Muscle layer of duodenum (tissue), 2 donors: ENCODE data around the gene CREB5.

Source experiments
- H3K27ac ChIP-seq: one replicate; pipeline ENCODE4 v1.7.0; 2013; ENCODE audit warnings: mild to moderate bottlenecking, low read length
- H3K27me3 ChIP-seq: one replicate; pipeline ENCODE4 v1.7.0; 2013; ENCODE audit warnings: low read depth, mild to moderate bottlenecking, control low read depth, low read length
- H3K36me3 ChIP-seq, 2 donors: one replicate each; pipeline ENCODE4 v1.7.0; 2013; ENCODE audit warnings: low read length in 2 of 2, control low read depth in 1 of 2, mild to moderate bottlenecking in 1 of 2; ENCODE audit not compliant: insufficient read depth in 2 of 2, control insufficient read depth in 1 of 2
- H3K4me1 ChIP-seq, 2 donors: one replicate each; pipeline ENCODE4 v1.7.0; 2013; ENCODE audit warnings: low read length in 2 of 2, mild to moderate bottlenecking in 2 of 2, control low read depth in 1 of 2, moderate library complexity in 1 of 2; ENCODE audit not compliant: insufficient read depth in 2 of 2, control insufficient read depth in 1 of 2
- H3K4me3 ChIP-seq, 2 donors: one replicate each; pipeline ENCODE4 v1.7.0; 2013; ENCODE audit warnings: low read length in 2 of 2, low read depth in 1 of 2, mild to moderate bottlenecking in 1 of 2
- H3K9me3 ChIP-seq, 2 donors: one replicate each; pipeline ENCODE4 v1.7.0; 2013; ENCODE audit warnings: low read length in 2 of 2, control low read depth in 1 of 2, mild to moderate bottlenecking in 1 of 2; ENCODE audit not compliant: control insufficient read depth in 1 of 2
- donor health status: healthy.

The CREB5 gene

DNA sequence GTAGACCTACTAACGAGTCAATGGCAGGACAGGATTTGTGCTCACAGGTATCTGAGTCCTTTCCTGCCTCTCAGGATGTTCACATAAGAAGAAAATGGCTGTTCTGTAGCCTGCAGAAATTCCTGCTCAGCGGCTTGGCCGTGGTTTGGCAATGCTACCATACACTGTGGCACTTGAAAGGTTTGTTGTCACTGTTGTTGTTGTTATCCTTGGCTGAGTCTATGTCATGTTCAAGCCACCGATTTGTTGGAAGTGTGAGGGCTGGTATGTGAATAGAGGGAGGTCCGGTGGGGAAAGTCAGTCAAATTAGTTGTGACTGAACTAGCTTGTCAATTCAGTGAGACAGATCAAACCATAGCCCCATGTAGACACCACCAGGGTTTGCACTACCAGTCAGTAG, 345.9 kb downstream of the CREB5 start:
- no peaks in the 10 kb centered on the region for H3K36me3 ChIP-seq
- H3K27me3 ChIP-seq = no peaks in the 10 kb centered on the region
- no peak overlapping the region for H3K4me3 ChIP-seq
- H3K4me1 ChIP-seq = no peaks in the 10 kb centered on the region
- H3K9me3 ChIP-seq = no peaks in the 10 kb centered on the region
- H3K27ac ChIP-seq = no peak overlapping the region

DNA sequence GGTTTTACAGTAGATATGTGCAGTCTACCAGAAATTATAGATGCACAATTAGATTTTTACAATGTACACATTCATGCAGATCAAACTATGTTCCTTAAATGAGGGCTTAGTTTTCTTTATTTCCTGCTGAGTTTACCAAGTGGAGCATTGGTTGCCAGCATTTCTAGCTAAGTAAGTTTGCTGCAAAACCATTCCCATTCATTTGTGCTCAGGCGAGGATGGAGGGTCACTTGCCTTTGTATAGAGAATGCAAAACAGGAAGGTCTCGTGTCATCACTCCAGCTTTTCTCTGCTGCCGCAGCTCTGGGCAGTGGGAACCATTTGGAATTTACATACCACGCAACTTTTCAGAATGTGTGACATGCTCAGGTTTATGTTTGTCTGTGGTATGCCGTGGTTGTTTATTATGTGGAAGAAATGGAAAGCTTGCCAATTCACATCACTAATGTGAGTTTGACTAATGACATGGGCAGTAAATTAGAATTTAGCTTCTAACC, 347.2 kb downstream of the CREB5 start:
- no peaks in the 10 kb centered on the region for H3K4me1 ChIP-seq
- no peak overlapping the region for H3K4me3 ChIP-seq

DNA sequence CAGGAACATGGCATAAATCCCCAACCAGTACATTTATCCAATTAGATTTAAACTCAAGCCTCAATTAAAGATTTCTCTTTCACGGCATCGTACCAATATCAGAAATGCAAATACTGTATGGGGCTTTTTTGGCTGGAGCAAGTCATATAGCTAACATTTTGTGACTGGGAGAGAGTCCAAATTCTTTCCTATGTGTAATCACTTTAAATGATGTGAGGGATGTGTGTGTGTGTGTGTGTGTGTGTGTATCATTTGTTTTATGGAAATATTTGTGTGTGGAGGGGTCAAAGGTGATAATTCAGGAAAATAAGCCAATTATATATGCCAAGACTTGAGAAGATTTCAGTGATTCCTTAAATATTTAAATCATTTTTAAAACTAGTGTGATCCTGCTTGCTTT, 349.2 kb downstream of the CREB5 start:
- H3K27ac ChIP-seq = no peak overlapping the region
- H3K9me3 ChIP-seq = no peaks in the 10 kb centered on the region
- no peaks in the 10 kb centered on the region for H3K27me3 ChIP-seq
- H3K36me3 ChIP-seq = no peaks in the 10 kb centered on the region
- H3K4me3 ChIP-seq = no peak overlapping the region
- H3K4me1 ChIP-seq = no peaks in the 10 kb centered on the region

More for the DNA sequence above, 347.2 kb downstream of the CREB5 start:
- Histone ChIP-seq H3K27ac (no peak overlapping the region), H3K36me3 (no peaks in the 10 kb centered on the region), H3K9me3 (no peaks in the 10 kb centered on the region), H3K27me3 (no peaks in the 10 kb centered on the region)

DNA sequence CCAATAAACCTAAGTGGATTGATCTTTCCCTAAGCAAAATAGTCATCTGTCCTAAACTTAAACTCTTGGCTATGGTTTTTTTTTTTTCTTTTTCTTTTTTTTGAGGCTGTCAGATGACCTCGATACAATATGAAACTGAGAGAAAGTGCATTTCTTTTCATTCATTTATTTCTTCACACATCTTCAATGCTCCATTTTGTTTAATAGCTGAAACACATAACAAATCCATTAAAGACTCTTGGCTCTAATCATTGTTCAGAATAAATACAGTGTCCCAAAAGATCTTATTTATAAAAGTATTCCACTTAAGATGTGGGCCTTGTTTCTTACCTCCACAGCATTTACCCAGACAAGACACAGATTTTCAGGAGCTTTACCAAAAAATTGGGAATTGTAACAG, 350.3 kb downstream of the CREB5 start:
- H3K27ac ChIP-seq = no peak overlapping the region
- H3K27me3 ChIP-seq = no peaks in the 10 kb centered on the region
- H3K4me3 ChIP-seq = no peak overlapping the region
- no peaks in the 10 kb centered on the region for H3K36me3 ChIP-seq
- no peaks in the 10 kb centered on the region for H3K4me1 ChIP-seq
- no peaks in the 10 kb centered on the region for H3K9me3 ChIP-seq

DNA sequence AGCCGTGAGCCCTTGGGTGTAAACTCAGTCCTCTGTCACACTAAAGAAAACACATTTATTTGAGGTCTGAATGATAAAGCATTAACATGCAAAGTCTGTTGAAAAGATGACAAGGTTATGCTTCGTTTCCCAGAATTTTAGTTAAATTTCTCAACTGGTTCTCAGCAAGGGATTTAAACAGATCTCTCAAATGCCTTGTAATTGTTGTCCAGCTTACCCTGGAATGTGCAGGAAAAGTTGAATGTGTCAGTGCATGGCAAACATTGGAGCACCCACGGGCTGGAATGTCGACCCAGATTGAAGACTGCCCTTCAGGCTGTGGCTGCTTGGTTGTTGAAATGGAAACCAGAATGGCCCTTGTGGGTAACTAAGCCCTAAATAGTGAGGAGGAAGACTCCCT, 354.0 kb downstream of the CREB5 start:
- Histone ChIP-seq H3K36me3 (no peaks in the 10 kb centered on the region), H3K27me3 (no peaks in the 10 kb centered on the region), H3K4me1 (no peaks in the 10 kb centered on the region), H3K4me3 (no peak overlapping the region), H3K27ac (no peak overlapping the region), H3K9me3 (no peaks in the 10 kb centered on the region)

DNA sequence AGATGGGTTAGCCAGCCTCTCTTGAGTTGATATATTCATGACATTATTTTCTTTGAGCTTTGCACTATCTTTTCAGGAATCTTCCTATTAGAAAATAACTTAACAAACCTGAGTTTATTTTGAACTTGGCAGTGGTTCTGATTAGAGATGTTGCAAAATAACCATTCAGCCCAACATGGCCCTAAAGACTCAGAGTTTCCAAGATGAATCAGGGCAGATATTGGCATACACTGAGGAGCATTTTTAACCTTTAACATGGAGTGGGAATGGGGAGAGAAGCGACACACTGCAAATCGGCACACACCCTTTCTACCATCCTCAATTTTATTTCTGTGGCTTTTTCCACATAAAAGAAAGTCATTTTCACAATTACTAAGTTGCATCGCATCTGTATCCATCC, 355.0 kb downstream of the CREB5 start:
- no peaks in the 10 kb centered on the region for H3K36me3 ChIP-seq
- H3K4me1 ChIP-seq = no peaks in the 10 kb centered on the region
- no peak overlapping the region for H3K27ac ChIP-seq
- no peaks in the 10 kb centered on the region for H3K27me3 ChIP-seq
- no peak overlapping the region for H3K4me3 ChIP-seq
- H3K9me3 ChIP-seq = no peaks in the 10 kb centered on the region

DNA sequence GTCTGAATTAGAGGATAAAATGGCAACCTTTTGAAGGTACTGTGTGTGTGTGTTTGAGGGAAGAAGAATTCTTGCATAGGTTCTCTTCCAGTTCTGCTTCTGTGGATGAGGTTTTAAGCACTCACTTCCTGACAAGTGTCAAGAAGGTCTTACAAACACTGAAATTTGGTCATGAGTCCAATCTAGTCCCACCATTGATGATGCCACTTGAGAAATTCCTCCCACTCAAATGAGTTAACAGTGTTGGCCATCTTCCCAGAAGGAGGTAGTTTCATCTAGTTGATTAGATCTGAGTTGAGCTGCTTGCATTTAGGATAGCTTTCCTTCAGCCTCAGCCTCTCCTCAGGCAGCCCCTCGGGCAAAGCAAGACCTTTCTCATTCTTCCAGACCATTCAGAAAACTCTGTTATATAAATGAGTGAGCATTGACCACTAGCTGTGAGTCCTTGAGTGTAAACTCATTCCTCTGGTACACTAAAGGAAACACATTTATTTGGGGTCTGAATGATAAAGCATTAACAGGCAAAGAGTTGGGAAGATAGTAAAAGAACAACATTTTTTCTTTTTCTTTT, 356.3 kb downstream of the CREB5 start:
- Histone ChIP-seq H3K36me3 (no peaks in the 10 kb centered on the region), H3K4me1 (no peaks in the 10 kb centered on the region), H3K4me3 (no peak overlapping the region), H3K27me3 (no peaks in the 10 kb centered on the region), H3K9me3 (no peaks in the 10 kb centered on the region), H3K27ac (no peak overlapping the region)

DNA sequence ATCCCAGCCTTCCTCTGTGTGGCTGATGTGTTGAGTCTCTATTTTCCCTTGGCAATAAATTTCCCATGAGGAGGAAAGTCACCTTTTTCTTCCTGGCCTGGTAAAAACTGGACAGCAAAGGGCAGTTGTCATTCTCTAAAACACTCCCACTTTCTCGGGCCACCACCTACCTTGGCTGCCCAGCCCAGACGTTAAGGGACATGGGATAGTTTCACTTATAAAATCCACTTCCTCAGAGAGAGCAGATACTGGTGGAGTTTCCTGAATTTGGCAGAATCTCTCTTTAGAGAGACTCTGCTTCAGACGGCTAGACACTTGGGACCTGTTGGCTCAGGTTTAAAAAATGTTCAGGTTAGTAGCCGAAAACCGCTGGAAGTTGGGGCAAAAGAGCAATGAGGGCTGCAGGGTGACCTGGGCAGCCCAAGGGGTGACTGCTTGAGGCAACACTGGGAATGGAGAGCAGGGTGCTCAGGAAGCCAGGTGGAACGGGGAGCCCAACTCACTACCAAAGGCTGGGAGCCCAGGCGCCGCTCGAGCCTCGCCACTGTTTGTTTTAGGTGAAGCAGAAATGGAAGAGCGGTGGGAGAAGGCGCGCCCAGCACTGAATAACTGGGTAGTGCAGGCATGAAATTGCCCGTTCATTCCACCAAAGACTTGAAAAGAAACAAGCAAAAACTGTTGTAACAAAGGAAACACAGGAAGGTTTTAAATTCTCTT, 359.7 kb downstream of the CREB5 start:
- no peak overlapping the region for H3K4me3 ChIP-seq
- H3K27ac ChIP-seq = no peak overlapping the region

DNA sequence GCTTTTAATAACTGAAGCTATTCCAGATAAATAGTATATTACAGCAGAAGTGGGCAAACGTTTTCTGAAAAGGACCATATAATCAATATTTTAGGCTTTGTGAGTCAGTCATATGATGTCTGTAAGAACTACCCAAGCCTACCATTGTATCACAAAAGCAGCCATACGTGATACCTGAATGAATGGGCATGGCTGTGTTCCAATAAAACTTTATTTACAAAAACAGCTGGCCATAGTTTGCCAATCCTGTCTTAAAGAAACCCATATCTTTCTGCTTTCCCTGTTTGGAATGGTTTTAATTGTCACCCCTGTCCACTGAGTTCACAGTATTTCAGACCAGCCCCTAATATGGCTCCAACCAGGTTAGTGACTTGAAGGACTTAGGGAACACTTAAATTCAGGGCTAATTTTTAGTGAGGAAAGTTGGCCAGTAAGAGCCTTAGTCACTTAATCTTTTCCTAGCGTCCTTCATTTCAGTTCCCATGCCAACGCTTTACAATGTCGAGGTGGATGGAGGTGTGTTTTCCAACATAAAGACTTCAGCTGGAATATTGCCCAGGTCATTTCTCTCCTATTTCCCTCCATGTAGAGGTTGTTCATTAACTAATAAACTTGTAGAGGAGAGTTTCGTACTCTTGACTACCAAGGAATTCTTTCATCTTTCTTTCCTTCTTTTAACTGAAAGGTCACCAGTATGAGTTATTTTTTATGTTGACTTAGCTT, 361.3 kb downstream of the CREB5 start:
- Histone ChIP-seq H3K27me3 (no peaks in the 10 kb centered on the region), H3K27ac (no peak overlapping the region), H3K9me3 (no peaks in the 10 kb centered on the region), H3K4me3 (no peak overlapping the region), H3K4me1 (no peaks in the 10 kb centered on the region), H3K36me3 (no peaks in the 10 kb centered on the region)

More for the DNA sequence above, 359.7 kb downstream of the CREB5 start:
- H3K27me3 ChIP-seq = no peaks in the 10 kb centered on the region
- no peaks in the 10 kb centered on the region for H3K36me3 ChIP-seq
- no peaks in the 10 kb centered on the region for H3K4me1 ChIP-seq
- no peaks in the 10 kb centered on the region for H3K9me3 ChIP-seq

DNA sequence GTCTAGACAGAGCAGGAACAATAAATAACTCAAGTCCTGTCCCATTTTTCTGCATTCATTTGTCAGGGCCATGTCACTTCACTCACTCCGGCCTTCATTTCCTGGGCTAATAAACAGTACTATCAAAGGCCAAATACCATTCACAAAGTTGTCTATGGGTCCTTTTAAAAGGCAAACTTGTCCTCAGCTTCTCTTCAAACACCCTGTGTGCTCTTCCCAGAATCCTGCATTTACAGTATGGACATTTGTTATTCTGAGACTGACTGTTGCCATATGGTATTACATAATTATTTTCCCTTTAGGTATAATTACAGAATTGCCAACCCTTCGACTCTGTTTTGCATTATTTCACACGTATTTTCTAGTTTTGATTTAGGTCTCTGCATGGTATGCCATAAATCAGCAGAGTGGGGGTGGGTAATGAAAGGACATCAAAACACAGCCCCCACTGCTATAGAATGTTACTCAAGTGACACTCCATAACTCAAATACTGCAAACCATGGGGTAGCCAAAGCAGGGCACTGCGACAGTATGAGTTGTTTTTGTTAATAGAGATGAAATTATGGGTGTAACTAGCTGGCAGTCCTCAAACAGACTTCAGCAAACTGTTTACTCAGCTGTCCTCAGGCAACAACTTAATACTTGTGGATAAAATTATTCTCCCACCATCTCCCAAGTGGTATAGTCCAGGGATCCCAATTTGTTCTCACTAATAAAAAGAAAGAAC, 362.1 kb downstream of the CREB5 start:
- H3K9me3 ChIP-seq = no peaks in the 10 kb centered on the region
- no peak overlapping the region for H3K4me3 ChIP-seq
- H3K4me1 ChIP-seq = no peaks in the 10 kb centered on the region
- no peak overlapping the region for H3K27ac ChIP-seq
- H3K27me3 ChIP-seq = no peaks in the 10 kb centered on the region
- H3K36me3 ChIP-seq = no peaks in the 10 kb centered on the region

DNA sequence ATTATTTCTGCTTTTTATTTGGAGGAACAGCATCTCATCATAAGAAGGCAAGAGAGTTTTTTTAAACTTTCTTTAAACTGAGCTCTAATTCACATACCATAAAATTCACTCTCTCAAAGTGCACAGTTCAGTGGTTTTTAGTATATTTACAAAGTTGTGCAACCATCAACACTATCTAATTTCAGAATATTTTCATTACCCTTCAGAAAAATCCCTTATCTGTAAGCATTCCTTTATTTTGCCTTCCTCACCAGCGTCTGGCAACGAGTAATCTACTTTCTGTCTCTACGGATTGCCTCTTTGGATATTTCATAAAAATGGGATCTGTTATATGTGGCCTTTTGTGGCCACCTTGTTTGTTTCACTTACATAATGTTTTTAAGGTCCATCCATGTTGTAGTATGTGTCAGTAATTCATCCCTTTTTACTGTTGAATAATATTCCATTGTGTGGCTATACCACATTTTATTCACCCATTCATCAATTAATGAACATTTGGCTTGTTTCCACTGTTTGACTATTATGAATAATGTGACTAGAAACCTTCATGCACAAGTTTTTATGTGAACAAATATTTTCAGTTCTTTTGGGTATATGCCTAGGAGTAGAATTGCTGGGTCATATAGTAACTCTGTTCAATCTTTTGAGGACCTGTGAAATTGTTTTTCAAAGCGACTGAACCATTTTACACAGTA, 364.3 kb downstream of the CREB5 start:
- Histone ChIP-seq H3K36me3 (no peaks in the 10 kb centered on the region), H3K27me3 (no peaks in the 10 kb centered on the region), H3K4me1 (no peaks in the 10 kb centered on the region), H3K27ac (no peak overlapping the region), H3K4me3 (no peak overlapping the region), H3K9me3 (no peaks in the 10 kb centered on the region)
